Skeletal muscle satellite cell (primary cell): ENCODE results near the gene SPINK6. TPM values are rescaled to one million over a fixed set of nuclear protein-coding genes. Genes with fewer than 3 reads are reported as not detected.

Experiments
- H3K27me3 ChIP-seq: 2 replicates; pipeline ENCODE4 v1.7.0; 2013; ENCODE audit warnings: low read length; ENCODE audit not compliant: control insufficient read depth, insufficient read depth
- H3K36me3 ChIP-seq: 2 replicates; pipeline ENCODE4 v1.7.0; 2013; ENCODE audit warnings: mild to moderate bottlenecking, control low read depth, low read length; ENCODE audit not compliant: insufficient read depth
- H3K4me1 ChIP-seq: 2 replicates; pipeline ENCODE4 v1.7.0; 2013; ENCODE audit warnings: low read length; ENCODE audit not compliant: control insufficient read depth, insufficient read depth
- H3K4me2 ChIP-seq: 2 replicates; pipeline ENCODE4 v1.7.0; 2013; ENCODE audit warnings: mild to moderate bottlenecking, low read length
- H3K4me3 ChIP-seq: 2 replicates; pipeline ENCODE4 v1.7.0; 2013; ENCODE audit warnings: low read length
- H3K9ac ChIP-seq: 2 replicates; pipeline ENCODE4 v1.7.0; 2013; ENCODE audit warnings: mild to moderate bottlenecking, low read depth, low read length, moderate library complexity
- H3K9me3 ChIP-seq: replicated peaks from 2 replicates; pipeline ENCODE4 v1.7.0; 2013; ENCODE audit warnings: mild to moderate bottlenecking, control low read depth, low read length
- small RNA-seq: library from RNA; depleted of rRNA; stranded (forward); fragments of <200 nt; gene quantifications from one replicate; pipeline ENCODE3, GENCODE V24; 2012

SPINK6 gene

GRCh38 chr5:148228392-148228984, 25.6 kb downstream of the SPINK6 start:
- H3K9ac ChIP-seq: no peak overlapping the region
- H3K4me3 ChIP-seq: no peak overlapping the region
- H3K4me2 ChIP-seq: no peak overlapping the region
- no peaks in the 10 kb centered on the region for H3K36me3 ChIP-seq
- no peaks in the 10 kb centered on the region for H3K27me3 ChIP-seq
- no peaks in the 10 kb centered on the region for H3K4me1 ChIP-seq
- H3K9me3 ChIP-seq: no peaks in the 10 kb centered on the region

GRCh38 chr5:148229840-148230239, 27.0 kb downstream of the SPINK6 start:
- Histone ChIP-seq H3K4me2 (no peak overlapping the region), H3K4me3 (no peak overlapping the region), H3K4me1 (no peaks in the 10 kb centered on the region), H3K27me3 (no peaks in the 10 kb centered on the region), H3K36me3 (no peaks in the 10 kb centered on the region), H3K9ac (no peak overlapping the region), H3K9me3 (no peaks in the 10 kb centered on the region)

DNA sequence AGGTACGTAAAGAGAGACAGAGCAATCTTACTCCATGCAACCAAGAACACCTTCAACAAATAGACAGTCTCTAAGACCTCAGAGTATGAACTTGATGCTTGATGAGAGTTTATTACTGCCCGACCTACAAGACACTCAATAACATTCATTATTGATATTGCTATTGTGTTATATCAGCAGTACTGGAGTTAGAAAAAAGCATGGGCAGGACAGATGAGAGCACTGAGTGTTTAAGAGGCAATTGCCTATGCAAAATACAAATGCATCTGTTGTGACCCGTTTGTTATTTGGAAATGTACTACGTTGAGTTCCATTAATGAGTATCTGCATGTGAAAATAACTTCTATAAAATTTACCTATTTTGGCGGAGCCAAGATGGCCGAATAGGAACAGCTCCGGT, 27.4 kb downstream of the SPINK6 start:
- Histone ChIP-seq H3K36me3 (no peaks in the 10 kb centered on the region), H3K4me3 (no peak overlapping the region), H3K9ac (no peak overlapping the region), H3K4me2 (no peak overlapping the region), H3K9me3 (no peaks in the 10 kb centered on the region), H3K4me1 (no peaks in the 10 kb centered on the region), H3K27me3 (no peaks in the 10 kb centered on the region)

- H3K4me1 ChIP-seq: no peaks in the 10 kb centered on the region
- H3K9me3 ChIP-seq: no peaks in the 10 kb centered on the region
- no peak overlapping the region for H3K9ac ChIP-seq
- no peak overlapping the region for H3K4me3 ChIP-seq
- H3K27me3 ChIP-seq: peaks cover 8% of the 10 kb centered on the region
- no peak overlapping the region for H3K4me2 ChIP-seq
- no peaks in the 10 kb centered on the region for H3K36me3 ChIP-seq
Observed at GRCh38 chr5:148237785-148238417, 35.1 kb downstream of the SPINK6 start.

DNA sequence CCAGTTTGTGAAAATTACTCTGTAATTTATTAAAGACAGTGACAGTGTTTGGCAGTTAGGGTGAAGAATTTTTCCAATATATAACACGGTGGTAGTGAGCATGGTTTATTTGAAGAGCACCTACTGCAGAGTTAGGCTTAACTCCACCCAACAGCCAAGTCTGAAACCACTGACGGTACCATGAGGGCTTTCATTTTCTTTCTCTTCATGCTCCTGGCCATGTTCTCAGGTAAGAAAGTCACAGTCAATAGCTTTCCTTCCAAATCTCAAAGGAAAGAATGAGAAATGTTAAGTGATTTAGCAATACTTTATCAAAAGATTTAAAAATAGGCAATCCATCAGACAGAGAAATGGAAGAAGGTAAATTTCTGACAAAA, 35.6 kb downstream of the SPINK6 start, which contains the start of gene MARCOL:
Gene MARCOL, plus strand, starts transcription at position 108 of the 377 bp plus-strand sequence. Its CDS starts 73 bp downstream, at position 181.
- Histone ChIP-seq H3K36me3 (no peaks in the 10 kb centered on the region), H3K4me3 (no peak within 1 kb of the TSS), H3K4me2 (no peak within 1 kb of the TSS), H3K27me3 (peaks cover 8% of the 10 kb centered on the region), H3K9me3 (no peaks in the 10 kb centered on the region), H3K4me1 (no peaks in the 10 kb centered on the region), H3K9ac (no peak within 1 kb of the TSS)

DNA sequence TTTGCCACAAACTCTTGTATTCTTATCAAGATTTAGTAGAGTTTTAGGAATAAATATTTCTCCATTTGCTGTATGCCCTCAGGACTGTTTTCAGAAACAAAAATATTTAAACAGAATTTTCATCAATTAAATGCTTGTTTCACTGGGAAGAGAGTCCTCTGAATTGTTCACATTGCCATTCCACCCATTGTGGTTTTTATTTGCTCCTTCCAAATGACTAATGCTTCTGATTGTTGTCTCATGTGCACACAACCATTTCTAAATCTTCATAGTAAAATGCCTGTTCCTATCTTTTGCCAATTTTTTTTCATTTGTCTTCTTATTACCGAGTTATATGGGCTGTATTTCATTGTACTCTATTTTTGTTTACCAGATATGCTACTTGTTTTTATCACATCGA, 46.1 kb downstream of the SPINK6 start:
- no peaks in the 10 kb centered on the region for H3K27me3 ChIP-seq
- no peaks in the 10 kb centered on the region for H3K9me3 ChIP-seq
- no peak overlapping the region for H3K4me3 ChIP-seq
- H3K4me2 ChIP-seq: no peak overlapping the region
- H3K4me1 ChIP-seq: no peaks in the 10 kb centered on the region
- H3K9ac ChIP-seq: no peak overlapping the region
- H3K36me3 ChIP-seq: no peaks in the 10 kb centered on the region

DNA sequence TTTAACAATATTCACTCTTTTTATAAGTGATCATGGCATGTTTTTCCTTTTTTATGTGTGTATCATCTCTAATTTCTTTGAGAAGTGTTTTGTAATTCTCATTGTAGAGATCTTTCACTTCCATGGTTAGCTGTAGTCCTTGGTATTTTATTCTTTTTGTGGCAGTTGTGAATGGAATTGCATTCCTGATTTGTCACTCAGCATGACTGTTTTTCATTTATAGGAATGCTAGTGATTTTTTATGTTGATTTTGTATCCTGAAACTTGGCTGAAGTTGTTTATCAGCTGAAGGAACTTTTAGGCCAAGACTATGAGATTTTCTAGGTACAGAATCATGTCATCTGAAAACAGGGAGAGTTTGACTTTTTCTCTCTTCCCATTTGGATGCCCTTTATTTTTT, 52.6 kb downstream of the SPINK6 start:
- H3K9me3 ChIP-seq: no peaks in the 10 kb centered on the region
- H3K4me1 ChIP-seq: no peaks in the 10 kb centered on the region
- no peak overlapping the region for H3K4me3 ChIP-seq
- no peaks in the 10 kb centered on the region for H3K36me3 ChIP-seq
- H3K9ac ChIP-seq: no peak overlapping the region
- no peaks in the 10 kb centered on the region for H3K27me3 ChIP-seq
- no peak overlapping the region for H3K4me2 ChIP-seq

GRCh38 chr5:148259288-148259687, 56.4 kb downstream of the SPINK6 start:
- Histone ChIP-seq H3K4me1 (no peaks in the 10 kb centered on the region), H3K36me3 (no peaks in the 10 kb centered on the region), H3K9me3 (no peaks in the 10 kb centered on the region), H3K4me2 (no peak overlapping the region), H3K4me3 (no peak overlapping the region), H3K27me3 (no peaks in the 10 kb centered on the region), H3K9ac (no peak overlapping the region)

GRCh38 chr5:148261221-148261620, 58.4 kb downstream of the SPINK6 start:
- no peak overlapping the region for H3K9ac ChIP-seq
- no peaks in the 10 kb centered on the region for H3K36me3 ChIP-seq
- H3K4me2 ChIP-seq: no peak overlapping the region
- no peak overlapping the region for H3K4me3 ChIP-seq
- no peaks in the 10 kb centered on the region for H3K27me3 ChIP-seq
- no peaks in the 10 kb centered on the region for H3K9me3 ChIP-seq
- H3K4me1 ChIP-seq: no peaks in the 10 kb centered on the region

Small RNAs within 50 kb of the gene (small RNA-seq; reads per million reads assigned to genes)
- gene HMGN1P16: not detected
